GM23338 (cell line): ENCODE data around the gene GPC6.

Source experiments
- CREB1 ChIP-seq: fragments of 250-450 bp; sonication (Bioruptor Pico); IDR thresholded peaks from 2 replicates; pipeline ENCODE4 v1.5.0; 2020; ENCODE audit warnings: low read depth, mild to moderate bottlenecking, moderate library complexity
- EZH2 ChIP-seq: fragments of 200-600 bp; sonication (generic); IDR thresholded peaks from one replicate; pipeline ENCODE4 v1.8.0; 2017; ENCODE audit warnings: antibody characterized with exemption, mild to moderate bottlenecking, low read depth; ENCODE audit not compliant: unreplicated experiment
- EZH2phosphoT487 ChIP-seq: fragments of 200-600 bp; sonication (generic); IDR thresholded peaks from one replicate; pipeline ENCODE4 v1.8.1; 2018; ENCODE audit warnings: antibody characterized with exemption; ENCODE audit not compliant: unreplicated experiment
- JUNB ChIP-seq: IDR thresholded peaks from one replicate; pipeline ENCODE4 v1.6.1; 2016; ENCODE audit warnings: antibody characterized with exemption; ENCODE audit not compliant: unreplicated experiment
- NANOG ChIP-seq: IDR thresholded peaks from 2 replicates; pipeline ENCODE4 v1.6.1; 2016; ENCODE audit warnings: antibody characterized with exemption, borderline replicate concordance
- POLR2AphosphoS5 ChIP-seq: IDR thresholded peaks from 2 replicates; pipeline ENCODE4 v1.6.1; 2016; ENCODE audit warnings: antibody characterized with exemption, low read depth
- STAT1 ChIP-seq: IDR thresholded peaks from one replicate; pipeline ENCODE4 v1.6.1; 2016; ENCODE audit warnings: antibody characterized with exemption; ENCODE audit not compliant: unreplicated experiment
- ZNF114 ChIP-seq: fragments of 250-450 bp; sonication (Bioruptor Pico); IDR thresholded peaks from 2 replicates; pipeline ENCODE4 v1.5.0; 2020; ENCODE audit warnings: mild to moderate bottlenecking, moderate library complexity
- TF ChIP-seq, protein P1 (sequence below), 2 experiments: fragments of 200-600 bp in 1 of 2; sonication (generic) in 1 of 2; conservative IDR thresholded peaks; 2 replicates each; pipeline versions ENCODE4 v1.5.1 to v1.6.1; 2016 to 2017; ENCODE audit warnings: antibody characterized with exemption in 2 of 2, low read depth in 2 of 2, mild to moderate bottlenecking in 2 of 2, moderate library complexity in 1 of 2
- TF ChIP-seq, protein P2 (sequence below): IDR thresholded peaks from one replicate; pipeline ENCODE4 v1.6.1; 2018; ENCODE audit warnings: antibody characterized with exemption; ENCODE audit not compliant: unreplicated experiment
- TF ChIP-seq, protein P3 (sequence below): IDR thresholded peaks from 2 replicates; pipeline ENCODE4 v1.6.1; 2016; ENCODE audit warnings: antibody characterized with exemption

DNA sequence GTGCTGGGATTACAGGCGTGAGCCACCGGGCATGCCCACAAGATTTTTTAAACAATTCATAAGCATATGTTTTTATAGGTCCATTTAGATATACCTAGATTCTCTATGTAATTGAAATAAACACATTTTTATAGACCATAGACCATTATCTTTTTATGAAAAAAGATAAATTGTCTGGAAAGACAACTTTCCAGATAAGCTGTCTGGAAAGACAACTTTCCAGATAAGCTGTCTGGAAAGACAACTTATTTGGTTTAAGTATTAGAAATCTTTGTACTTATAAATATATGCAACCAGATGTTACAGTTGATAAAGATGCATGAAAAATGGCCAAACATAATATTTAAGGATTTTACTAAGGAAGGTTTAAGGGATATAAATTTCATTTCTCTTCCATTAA is 538.5 kb downstream of the GPC6 start:
- TF ChIP-seq, protein P1, sequence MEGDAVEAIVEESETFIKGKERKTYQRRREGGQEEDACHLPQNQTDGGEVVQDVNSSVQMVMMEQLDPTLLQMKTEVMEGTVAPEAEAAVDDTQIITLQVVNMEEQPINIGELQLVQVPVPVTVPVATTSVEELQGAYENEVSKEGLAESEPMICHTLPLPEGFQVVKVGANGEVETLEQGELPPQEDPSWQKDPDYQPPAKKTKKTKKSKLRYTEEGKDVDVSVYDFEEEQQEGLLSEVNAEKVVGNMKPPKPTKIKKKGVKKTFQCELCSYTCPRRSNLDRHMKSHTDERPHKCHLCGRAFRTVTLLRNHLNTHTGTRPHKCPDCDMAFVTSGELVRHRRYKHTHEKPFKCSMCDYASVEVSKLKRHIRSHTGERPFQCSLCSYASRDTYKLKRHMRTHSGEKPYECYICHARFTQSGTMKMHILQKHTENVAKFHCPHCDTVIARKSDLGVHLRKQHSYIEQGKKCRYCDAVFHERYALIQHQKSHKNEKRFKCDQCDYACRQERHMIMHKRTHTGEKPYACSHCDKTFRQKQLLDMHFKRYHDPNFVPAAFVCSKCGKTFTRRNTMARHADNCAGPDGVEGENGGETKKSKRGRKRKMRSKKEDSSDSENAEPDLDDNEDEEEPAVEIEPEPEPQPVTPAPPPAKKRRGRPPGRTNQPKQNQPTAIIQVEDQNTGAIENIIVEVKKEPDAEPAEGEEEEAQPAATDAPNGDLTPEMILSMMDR (conservative IDR thresholded peaks at IDR 0.05; ENCODE audit: low read depth in 2 of 2), result no peak
- TF ChIP-seq EZH2phosphoT487 (no peak), POLR2AphosphoS5 (no peak), EZH2 (no peak), CREB1 (CRISPR knock-in tag) (no peak), ZNF114 (CRISPR knock-in tag) (no peak), JUNB (no peak), STAT1 (no peak), NANOG (no peak)
- TF ChIP-seq, protein P2, sequence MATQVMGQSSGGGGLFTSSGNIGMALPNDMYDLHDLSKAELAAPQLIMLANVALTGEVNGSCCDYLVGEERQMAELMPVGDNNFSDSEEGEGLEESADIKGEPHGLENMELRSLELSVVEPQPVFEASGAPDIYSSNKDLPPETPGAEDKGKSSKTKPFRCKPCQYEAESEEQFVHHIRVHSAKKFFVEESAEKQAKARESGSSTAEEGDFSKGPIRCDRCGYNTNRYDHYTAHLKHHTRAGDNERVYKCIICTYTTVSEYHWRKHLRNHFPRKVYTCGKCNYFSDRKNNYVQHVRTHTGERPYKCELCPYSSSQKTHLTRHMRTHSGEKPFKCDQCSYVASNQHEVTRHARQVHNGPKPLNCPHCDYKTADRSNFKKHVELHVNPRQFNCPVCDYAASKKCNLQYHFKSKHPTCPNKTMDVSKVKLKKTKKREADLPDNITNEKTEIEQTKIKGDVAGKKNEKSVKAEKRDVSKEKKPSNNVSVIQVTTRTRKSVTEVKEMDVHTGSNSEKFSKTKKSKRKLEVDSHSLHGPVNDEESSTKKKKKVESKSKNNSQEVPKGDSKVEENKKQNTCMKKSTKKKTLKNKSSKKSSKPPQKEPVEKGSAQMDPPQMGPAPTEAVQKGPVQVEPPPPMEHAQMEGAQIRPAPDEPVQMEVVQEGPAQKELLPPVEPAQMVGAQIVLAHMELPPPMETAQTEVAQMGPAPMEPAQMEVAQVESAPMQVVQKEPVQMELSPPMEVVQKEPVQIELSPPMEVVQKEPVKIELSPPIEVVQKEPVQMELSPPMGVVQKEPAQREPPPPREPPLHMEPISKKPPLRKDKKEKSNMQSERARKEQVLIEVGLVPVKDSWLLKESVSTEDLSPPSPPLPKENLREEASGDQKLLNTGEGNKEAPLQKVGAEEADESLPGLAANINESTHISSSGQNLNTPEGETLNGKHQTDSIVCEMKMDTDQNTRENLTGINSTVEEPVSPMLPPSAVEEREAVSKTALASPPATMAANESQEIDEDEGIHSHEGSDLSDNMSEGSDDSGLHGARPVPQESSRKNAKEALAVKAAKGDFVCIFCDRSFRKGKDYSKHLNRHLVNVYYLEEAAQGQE, result no peak
- TF ChIP-seq, protein P3, sequence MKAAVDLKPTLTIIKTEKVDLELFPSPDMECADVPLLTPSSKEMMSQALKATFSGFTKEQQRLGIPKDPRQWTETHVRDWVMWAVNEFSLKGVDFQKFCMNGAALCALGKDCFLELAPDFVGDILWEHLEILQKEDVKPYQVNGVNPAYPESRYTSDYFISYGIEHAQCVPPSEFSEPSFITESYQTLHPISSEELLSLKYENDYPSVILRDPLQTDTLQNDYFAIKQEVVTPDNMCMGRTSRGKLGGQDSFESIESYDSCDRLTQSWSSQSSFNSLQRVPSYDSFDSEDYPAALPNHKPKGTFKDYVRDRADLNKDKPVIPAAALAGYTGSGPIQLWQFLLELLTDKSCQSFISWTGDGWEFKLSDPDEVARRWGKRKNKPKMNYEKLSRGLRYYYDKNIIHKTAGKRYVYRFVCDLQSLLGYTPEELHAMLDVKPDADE, result no peak
